Endometrial microvascular endothelial cells (primary cell): ENCODE measurements around the gene TNFRSF25. TPM values are rescaled to one million over a fixed set of nuclear protein-coding genes. Genes with fewer than 3 reads are reported as not detected.
"Not testable (repeated sequence)": the region's sequence is repeated elsewhere in the genome, so short reads cannot be mapped to it uniquely, and the experiment has no call there.

ENCODE experiments used
- in situ Hi-C: cut with HindIII; loops from 2 replicates; pipeline ENCODE4 v1.10.0; 2017; ENCODE audit warnings: low sequenced_read_pairs, low pct_unique_long_range_greater_than_20kb; ENCODE audit errors: inconsistent ontology term
- total RNA-seq: library from RNA; depleted of rRNA; stranded (reverse); fragments of >200 nt; gene quantifications from one replicate; pipeline ENCODE4 v1.2.3, GENCODE V29; 2015; ENCODE audit errors: inconsistent ontology term

Gene TNFRSF25
- total RNA-seq, 1 donor from 2014 or later, result 5.9 TPM

DNA sequence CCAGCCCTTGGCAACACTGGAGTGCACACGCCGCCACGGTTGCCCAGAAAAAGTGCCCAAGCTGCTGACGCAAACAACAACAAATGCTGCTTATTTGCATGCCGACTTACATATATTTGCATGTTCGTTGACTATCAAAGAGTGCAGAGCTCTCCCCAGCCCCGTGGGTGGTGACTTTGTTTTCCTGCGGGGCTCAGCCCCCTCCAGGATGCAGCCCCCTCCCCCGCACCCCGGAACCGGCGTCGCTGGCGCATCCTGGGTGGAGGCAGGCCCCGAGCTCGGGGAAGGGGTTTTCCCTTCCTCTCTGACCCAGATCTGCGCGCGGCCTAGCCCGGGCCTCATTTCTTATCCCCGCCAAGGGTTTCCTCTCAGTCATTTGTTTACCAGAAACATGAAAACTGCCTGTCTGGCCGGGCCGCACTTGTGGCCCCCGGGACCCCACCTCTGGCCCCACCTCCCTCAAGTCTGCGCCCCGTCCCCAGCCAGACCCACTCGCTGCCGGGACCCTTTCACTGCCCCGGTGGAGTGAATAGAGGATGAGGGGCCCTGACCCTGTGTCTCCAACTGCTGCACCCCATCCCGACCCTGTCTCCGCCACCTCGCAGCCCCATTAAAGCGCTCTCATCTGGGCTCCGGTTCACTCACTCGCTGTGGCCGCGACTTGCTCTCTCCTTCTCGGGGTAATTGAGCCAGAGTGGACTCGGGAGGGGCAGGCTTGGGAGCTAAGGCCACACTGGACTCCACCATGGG, 5.5 kb downstream of the TNFRSF25 start:
- in situ Hi-C loops, result no loop called here

DNA sequence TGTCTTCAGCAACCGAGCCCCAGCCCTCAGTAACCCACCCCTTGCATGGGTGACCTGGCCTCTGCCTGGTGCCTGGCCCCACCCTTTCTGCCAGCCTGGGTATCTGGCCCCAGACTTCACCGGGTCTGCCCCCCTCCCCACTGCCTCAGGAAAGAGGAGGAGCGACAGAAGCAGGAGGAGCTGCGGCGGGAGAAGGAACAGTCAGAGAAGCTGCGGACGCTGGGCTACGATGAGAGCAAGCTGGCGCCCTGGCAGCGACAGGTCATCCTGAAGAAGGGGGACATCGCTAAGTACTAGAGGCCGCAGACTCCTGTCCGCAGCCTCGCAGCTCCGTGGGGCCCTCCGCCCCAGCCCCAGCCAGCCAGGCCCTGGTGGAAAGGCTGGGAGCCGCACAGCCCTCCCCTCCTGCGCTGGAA, 6.1 kb downstream of the TNFRSF25 start:
- in situ Hi-C loops, result no loop called here

DNA sequence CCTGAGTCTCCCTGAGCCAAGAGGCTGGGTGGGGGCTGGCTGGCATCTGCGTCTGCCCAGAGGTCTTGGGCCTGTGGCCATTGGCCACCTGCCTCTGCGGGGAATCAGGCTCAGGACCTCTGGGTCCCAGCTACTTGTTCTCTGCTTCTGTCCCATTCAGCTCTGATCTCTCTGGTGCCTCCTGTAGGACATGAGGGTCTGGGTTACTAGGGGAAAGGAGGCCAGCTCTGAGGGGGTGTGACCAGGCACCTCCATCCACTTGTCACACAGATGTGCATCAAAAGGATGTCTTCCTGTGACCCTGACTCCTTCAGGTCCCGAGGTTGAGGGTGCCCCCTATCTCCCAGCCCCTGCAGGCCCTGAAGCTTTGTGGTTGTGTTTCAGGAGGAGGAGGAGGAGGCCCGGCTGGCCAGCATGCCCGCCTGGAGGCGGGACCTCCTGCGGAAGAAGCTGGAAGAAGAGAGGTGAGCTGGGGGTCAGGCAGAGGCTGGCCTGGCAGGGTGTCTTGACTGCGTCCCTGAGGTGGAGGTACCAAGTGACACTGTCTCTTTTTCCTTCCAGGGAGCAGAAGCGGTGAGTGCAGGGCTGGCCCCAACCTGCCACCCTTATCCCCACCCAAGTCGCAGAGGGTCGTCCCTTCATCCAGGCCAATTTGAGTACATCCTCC, 9.0 kb downstream of the TNFRSF25 start:
- in situ Hi-C loops, result no loop called here

DNA sequence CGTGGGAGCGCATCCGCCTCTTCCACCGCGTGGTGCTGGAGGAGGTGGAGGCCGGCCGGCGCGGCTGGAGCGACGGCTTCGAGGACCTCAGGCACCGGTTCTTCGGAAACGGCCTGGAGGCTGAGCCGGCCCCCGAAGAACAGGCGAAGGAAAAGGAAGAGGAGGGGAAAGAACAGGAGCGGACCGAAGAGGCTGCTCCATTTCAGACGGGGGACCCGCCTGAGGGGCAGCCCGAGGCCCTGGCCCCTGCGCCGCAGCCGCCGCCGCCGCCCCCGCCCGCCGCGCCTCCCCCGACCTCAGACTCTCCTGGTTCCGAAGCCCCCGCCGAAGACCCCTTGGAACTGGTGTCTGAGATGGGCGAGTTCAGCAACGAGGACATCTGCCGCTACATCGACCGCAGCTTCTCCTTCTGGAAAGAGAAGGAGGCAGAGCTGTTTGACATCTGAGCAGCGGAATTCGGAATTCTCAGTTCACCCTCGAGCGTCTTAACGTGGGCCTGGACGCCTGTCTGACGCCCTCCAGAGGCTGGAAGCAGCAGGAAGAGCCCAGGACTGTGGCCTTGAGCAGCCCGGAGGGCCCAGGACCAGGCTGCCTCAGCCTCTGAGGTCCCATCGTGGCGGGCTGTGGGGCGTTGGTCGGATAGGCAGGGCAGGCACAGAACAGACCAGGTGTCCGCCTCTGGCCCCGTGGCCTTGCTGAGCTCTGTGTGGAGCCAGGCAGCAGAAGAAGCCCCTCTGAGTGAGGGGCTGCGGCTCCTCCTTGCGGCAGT, 10.0 kb downstream of the TNFRSF25 start:
- in situ Hi-C loops, result not testable (repeated sequence)

DNA sequence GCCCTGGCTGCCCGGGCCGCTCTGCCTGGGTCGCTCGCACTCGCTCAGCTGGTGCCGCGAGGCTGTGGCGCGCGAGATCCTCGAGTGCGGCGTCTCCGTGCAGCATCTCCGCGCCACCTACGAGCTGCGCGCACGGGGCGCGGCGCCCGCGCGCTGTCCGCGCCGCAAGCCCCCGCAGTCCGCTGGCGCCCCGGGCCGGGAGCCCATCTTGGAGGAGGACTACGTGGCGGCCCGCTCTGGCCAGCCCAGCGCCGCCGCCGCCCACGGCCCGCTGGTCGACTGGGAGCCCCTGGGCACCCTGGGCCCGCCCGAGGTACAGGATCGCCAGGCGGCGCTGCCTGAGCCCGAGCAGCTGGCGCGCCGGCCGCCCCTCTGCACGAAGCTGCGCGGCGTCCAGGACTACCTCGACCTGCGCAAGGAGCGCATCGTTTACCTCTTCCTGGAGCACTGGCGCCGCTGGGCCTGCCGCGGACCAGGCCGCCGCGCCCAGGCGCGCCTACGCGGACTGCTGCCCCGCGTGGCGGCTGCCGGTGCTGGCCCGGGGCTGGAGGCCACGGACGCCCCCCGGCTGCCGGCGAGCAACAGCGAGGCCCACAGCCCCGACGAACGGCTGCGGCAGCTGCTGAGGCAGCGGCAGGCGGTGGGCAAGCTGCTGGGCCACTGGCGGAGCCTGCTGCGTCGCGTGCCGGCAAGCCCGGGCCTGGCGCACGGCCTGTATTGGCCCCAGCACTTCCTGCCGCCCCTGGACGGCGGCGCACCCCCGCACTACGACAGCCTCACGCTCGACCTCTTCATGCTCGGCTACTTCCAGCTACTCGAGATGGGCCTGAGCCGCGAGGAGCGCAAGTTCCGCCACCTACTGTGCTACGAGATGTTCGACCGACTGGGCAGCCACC, 10.9 kb downstream of the TNFRSF25 start:
- in situ Hi-C loops, result no loop called here

DNA sequence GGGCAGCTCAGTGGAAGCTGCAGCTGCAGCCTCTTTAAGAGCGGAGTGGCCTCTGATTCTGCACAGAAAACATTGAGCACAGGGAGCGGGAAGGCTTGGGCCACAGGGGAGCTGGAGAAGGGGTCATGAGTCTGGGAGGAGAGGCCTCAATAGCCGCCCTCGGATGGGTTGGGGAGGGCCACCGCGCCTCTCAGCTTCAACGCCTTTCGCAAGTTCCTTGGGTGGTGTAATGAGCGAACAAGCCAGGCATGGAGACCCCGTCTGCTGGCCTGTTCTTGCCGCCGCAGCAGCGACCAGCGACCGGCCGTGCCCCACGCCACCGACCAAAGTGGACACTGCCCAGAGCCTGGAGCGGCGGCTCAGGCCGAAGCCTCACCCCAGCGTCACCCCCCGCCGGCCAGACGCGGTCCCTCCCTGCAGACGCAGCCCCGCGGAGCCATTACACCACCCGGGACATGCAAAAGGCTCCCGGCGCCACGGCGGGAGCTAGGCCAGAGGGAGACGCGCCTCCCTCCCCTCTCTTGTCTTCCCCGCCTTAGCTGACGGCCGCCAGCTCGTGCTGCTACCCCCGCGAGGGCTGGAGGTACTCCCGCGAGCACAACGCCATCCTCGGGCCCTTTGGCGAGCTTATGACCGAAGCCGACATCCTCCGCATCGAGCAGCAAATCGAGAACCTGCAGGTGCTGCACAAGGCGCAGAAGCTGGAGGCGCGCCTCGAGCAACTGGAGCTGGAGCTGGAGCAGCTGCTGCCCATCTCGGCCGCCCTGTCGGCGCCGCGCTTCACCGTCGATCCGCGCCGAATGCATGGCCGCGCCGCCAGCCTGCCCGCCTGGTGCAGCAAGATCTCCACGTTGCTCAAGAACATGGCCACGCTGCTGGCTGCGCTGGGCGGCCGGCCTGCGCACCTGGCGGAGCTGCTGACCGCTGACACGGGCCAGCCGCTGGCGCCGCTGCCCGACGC, 11.8 kb downstream of the TNFRSF25 start:
- in situ Hi-C loops, result not testable (repeated sequence)

DNA sequence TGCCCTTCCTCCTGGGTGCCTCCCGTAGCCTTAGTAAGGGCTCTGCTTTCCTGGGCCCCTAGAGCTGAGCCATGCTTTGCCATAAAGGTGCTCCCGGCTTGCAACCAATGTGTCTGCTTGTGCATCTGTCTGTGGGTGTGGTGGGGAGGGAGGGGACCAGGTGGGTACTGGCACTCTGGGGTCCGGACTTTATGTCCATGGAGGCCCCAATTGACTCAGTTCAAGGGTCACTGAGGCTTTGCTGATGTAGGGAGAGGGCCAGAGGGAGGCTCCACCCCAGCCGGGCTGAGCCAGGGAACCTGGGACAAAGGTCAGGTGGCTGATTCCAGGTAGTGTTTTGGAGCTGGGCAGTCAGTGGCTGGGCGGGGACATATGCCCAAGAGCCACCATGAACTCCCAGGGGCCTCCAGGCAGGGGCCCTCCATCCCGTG, 15.0 kb downstream of the TNFRSF25 start:
- in situ Hi-C loops, result no loop called here

DNA sequence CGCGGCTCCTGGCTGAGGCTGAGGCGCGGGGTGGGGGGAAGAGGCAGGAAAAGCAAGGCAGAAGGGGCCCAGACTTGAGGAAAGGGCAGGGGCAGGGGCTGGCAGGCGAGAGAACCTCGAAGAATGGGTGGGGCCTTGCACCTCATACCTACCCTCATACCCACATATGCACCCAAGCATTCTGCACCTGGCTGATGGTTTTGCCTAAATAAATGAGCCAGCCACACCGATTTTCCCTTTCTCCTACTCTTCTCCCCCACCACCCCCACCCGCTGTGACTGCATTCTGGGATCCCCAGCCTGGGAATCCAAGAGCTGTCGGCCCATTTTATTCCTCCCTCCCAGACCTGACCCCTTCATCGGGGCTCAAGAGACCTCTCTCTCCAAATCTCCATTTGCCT, 15.5 kb downstream of the TNFRSF25 start:
- in situ Hi-C loops, result not testable (repeated sequence)

DNA sequence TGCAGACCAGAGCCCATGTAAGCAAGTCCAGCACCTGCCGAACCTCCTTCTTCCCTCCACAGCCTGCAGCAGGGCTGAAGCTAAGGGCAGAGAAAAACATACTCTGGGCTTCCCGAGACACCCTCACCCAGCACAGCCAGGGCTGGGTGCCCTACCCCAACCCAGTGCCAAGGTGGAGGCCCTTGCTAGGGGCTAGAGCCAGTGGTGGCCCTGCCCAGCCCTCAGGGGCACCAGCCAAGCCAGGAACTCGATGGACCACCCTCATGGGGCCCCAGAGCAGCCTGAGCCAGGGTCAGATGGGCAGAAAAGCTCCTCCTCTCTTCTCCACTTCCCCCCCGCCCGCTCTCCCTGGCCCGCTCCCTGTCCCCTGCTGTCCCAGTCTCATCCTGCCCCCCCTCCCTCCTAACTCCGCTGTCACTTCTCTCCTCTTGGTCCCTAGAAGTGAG, 15.9 kb downstream of the TNFRSF25 start:
- in situ Hi-C loops, result no loop called here

DNA sequence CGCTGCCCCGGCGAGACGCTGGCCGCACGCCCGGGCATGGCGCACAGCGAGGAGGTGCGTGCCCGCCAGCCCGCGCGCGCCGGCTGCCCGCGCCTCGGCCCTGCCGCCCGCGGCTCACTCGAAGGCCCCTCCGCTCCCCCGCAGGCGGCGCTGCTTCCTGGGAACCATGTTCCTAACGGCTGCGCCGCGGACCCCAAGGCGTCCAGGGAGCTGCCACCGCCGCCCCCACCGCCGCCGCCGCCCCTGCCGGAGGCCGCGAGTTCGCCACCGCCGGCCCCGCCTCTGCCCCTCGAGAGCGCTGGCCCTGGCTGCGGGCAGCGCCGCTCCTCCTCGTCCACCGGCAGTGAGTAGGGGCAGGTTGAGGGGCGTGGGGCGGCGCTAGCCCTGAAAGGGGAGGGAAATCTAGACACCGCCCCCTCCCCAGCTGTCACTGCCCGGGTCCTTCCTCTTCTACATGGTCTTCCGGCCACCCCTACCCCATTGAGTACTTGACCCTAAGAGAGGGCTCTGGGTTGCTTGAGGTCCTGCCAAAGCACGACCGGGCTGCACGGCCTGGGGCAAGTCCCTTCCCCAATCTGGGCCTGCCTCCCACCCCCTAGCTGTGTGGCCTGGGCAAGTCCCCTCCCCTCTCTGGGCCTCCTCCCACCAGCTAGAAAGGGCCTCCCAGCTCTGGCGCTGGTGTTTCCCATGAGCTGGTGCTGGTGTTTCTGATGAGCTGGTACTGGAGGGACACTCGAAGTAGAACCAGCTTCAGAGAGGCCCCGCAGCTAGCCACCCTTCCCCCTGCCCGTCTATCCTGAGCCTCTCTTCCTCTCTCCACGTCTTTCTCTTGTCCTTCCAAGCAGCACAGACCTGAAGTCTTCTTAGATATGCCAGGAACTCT, 17.0 kb downstream of the TNFRSF25 start:
- in situ Hi-C loops, result no loop called here

DNA sequence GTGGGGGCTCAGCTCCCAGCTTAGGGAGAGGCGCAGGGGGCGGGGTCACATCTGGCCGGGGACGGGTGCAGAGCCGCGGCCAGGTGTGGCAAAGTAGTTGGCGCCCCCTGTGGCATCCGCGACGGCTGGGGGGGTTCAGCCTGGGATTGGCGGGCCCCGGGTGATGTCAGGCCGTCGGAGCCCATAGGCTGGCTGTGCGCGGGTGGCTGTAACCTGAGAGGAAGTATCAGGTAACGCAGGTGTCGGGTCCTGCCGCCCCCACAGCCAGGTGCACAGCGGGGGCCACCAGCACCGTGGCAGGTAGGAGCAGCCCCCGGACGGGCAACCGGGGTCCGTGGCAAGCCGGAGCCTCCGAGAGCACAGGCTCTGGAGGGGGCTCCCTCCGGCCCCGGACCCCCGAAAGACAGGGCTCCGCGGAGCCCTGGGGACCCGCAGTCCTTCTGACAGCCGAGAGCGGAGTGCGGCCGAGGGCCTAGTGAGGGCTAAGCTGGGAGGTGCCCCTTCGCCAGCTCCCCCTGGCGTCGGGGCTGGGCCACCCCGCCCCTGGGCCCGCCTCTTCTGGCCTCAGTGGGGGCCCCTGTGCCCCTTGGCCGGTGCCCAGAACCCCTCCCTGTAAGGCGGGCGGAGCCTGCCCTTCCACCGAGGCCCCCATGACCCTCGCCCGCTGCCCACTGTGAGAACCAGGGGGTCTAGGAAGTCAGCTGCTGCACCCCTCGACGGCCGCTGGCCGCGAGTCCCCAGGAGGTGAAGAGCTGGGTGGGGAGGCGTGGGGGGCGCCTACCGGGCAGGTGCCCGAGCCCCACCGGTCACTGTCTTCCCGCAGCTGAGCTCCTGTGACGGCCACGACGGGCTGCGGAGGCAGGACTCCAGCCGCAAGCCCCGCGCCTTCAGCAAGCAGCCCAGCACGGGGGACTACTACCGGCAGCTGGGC, 17.9 kb downstream of the TNFRSF25 start:
- in situ Hi-C loops, result no loop called here

DNA sequence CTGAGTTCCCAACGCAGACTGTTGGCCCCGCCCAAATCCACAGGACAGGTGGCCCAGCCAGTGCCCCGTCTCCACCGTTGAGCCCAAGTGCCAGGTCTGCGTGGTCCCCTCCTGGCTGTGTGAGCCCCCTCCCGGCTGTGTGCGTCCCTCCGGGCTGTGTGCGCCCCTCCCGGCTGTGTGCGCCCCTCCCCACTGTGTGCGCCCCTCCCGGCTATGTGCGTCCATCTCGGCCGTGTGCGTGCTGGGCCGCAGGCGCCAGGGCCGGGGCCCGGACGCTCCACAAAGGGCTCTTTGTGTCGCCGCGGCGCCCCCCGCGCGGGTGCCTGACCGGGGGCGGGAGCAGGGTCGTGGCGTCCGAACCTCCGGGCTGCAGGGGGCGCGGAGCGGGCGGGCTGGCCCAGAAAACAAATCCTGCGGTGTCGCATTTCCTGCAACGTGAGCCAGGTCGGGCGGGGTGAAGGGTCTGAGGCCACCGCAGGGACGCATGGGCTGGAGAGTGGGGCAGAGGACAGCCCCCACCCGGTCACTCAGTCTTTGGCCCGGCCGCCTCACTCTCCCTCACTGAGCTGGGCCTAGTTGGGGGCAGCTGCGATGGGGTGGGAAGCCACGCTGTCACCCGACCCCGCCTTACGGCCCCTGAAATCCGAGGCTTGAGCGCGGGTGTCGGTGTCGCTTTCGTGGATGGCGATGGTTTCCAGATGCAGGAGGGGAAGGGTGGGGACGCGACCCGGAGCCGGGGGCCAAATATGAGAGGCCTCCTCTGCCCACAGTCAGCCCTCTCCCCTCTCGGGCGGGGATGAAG, 18.8 kb downstream of the TNFRSF25 start:
- in situ Hi-C loops, result no loop called here

DNA sequence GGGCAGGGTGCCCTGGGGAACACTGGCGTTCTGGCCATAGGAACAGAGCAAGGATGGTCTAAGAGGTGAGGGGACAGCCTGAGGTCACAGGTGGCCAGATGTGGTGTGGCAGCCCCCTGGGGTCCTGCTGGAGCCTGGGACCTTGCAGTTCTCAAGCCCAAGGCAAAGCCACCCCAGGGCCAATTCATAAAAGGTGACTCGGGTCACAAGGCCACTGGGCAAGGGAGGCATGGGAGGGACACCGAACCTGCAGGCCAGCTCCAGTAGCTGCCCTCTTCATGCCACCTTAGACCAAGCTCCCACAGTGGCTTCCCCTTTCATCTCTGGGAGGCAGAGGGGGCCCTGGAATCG, 19.3 kb downstream of the TNFRSF25 start:
- in situ Hi-C loops, result no loop called here

DNA sequence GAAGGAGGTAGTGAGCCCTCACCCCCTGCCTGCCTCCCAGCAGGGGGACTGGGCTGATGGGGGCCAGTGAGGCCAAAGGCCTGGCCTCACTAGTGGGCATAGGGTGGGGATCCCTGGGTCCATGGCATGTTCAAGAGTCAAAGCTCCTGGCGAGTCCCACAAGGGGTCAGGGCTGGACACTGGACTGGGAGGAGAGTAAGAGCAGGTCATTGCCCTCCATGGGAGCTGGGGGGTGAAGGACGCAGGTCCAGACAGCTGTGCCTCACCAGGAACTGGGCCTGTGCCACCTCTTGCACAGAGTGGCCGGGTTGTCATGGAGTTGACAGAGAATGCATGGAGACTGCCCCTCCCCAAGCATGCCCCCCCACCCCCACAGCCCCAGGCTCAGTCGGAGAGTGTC, 20.0 kb downstream of the TNFRSF25 start:
- in situ Hi-C loops, result not testable (repeated sequence)

DNA sequence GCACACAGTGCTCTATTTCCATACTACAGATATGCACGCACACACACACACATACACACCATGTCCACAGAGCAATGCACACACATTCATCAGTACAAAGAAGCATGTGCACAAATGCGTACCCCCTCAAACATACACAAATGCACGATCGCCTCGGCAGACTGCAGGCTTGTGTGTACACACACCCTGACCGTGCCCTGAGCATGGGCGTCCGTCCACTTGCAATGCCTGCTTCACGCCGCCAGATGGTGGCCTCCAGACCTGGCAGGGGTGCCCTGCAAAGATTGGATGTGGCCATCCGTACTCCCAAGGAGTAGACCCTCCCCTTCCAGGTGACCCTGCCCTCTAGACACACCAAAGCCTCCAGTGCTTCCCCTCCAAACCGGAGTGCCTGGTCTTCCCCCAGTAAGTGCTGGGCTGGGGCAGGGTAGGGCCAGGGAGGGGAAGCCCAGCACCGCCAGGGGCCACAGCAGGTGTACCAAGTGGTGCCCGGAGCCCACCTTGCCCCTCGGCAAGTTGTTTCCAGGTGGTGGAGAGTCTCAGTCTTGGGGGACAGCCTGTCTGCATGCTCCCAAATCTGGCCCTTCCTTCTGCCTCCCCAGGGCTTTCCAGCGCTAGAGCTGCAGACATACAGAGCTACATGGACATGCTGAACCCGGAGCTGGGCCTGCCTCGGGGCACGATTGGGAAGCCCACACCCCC, 20.8 kb downstream of the TNFRSF25 start:
- in situ Hi-C loops, result no loop called here
